ENCODE measurements around the gene CBX4. TPM values are rescaled to one million over a fixed set of nuclear protein-coding genes. Genes with fewer than 3 reads are reported as not detected.

CBX4 gene
- total and polyA plus RNA-seq, 2 of the 13 experiments (the other 11 are each of a cell fraction or from before 2014, with no cell fraction given), result 25.8 to 50.8 TPM

GRCh38 chr17:79814127-79814973 is 24.9 kb downstream of the CBX4 start:
- FAIRE-seq, result no peak
- no peak for ATAC-seq
- in situ Hi-C loops (cut with HindIII; ENCODE audit: extremely low pct_ligation_motif_present, low pct_unique_long_range_greater_than_20kb) (loop anchor here (5.0 kb wide), 1 partner anchor 178 kb away; no protein-coding TSS in a partner anchor), intact Hi-C loops (cut with micrococcal nuclease; ENCODE audit: unreplicated experiment) (no loop called here)
- Histone ChIP-seq H3K9me3 (ENCODE audit: low read length) (no peaks in the 10 kb centered on the region), H3K9ac (ENCODE audit: insufficient read depth, low read depth, low read length) (no peak overlapping the region), H3K4me2 (ENCODE audit: low read depth, low read length) (no peak overlapping the region), H3K4me1 (ENCODE audit: insufficient read depth, low read length) (peaks cover 50% of the 10 kb centered on the region), H4K20me1 (ENCODE audit: insufficient read depth, low read length) (no peaks in the 10 kb centered on the region), H3K79me2 (ENCODE audit: insufficient read depth, low read length) (no peaks in the 10 kb centered on the region), H2AFZ (ENCODE audit: low read length) (no peak overlapping the region), H3K27me3 (ENCODE audit: control insufficient read depth in 1 of 2, insufficient read depth in 2 of 2, low read length in 2 of 2) (peaks cover 9 to 56% of the 10 kb centered on the region in 2 experiments), H3K4me3 (replicated peaks in 1 of 3; ENCODE audit: insufficient read depth in 1 of 3, low read depth in 2 of 3, low read length in 3 of 3) (no peak overlapping the region), H3K27ac (ENCODE audit: extremely low read length, insufficient read depth, low read length) (no peak overlapping the region), H3K36me3 (replicated peaks in 1 of 2; ENCODE audit: control insufficient read depth in 1 of 2, insufficient read depth in 2 of 2, low read length in 2 of 2) (no peaks in the 10 kb centered on the region)
- DNase-seq (ENCODE audit: low spot score), result no peak
- 92% methylated on average over 43 of the region's 43 CpGs for WGBS (ENCODE audit: low lambda C conversion rate)
- no TSS peak for BruUV-seq (replicated peaks)
- POLR2A ChIA-PET, result interaction anchor here (1.1 to 16.5 kb wide), 6 partner anchors 7 to 179 kb away, joined by 4 to 274 read pairs (median 42); partner anchors contain the start of genes CBX4 and CBX8
- CTCF ChIA-PET (ENCODE audit: low intra/inter-chr PET ratio, low total read pairs), result no interaction called here
- TF ChIP-seq ZBTB38 (CRISPR knock-in tag; IDR thresholded peaks at IDR 0.05), result peak; percentile 26; the same call in 1 of the 2 replicates
- TF ChIP-seq ZNF891 (CRISPR knock-in tag; IDR thresholded peaks at IDR 0.05), result no peak
- TF ChIP-seq ZNF781 (CRISPR knock-in tag; IDR thresholded peaks at IDR 0.05; ENCODE audit: borderline replicate concordance, not compliant biosample characterization), result no peak
- peak; percentile 57; the same call in 1 of the 2 replicates for TF ChIP-seq ZNF263 (CRISPR knock-in tag; IDR thresholded peaks at IDR 0.05)
- no peak for TF ChIP-seq MZF1 (CRISPR knock-in tag; IDR thresholded peaks at IDR 0.05; ENCODE audit: borderline replicate concordance)
- no peak for TF ChIP-seq MLXIP (CRISPR knock-in tag; IDR thresholded peaks at IDR 0.05; ENCODE audit: borderline replicate concordance)
- TF ChIP-seq ZNF639 (CRISPR knock-in tag; conservative IDR thresholded peaks at IDR 0.05), result no peak
- TF ChIP-seq HNRNPLL (IDR thresholded peaks at IDR 0.05; ENCODE audit: low read depth, low read length, poor library complexity, severe bottlenecking), result peak; percentile 4
- TF ChIP-seq ZNF225 (CRISPR knock-in tag; IDR thresholded peaks at IDR 0.05), result peak; percentile 15; the same call in 1 of the 2 replicates
- TF ChIP-seq ZFX (CRISPR knock-in tag; IDR thresholded peaks at IDR 0.05; ENCODE audit: low read depth), result no peak
- no peak for TF ChIP-seq ARID4A (CRISPR knock-in tag; IDR thresholded peaks at IDR 0.05; ENCODE audit: borderline replicate concordance)
- no peak for TF ChIP-seq DNMT3B (CRISPR knock-in tag; conservative IDR thresholded peaks at IDR 0.05)
- TF ChIP-seq PCBP1 (IDR thresholded peaks at IDR 0.05; ENCODE audit: borderline replicate concordance, low read depth, low read length), result 0 out of 2 replicates have a peak, but pooled peaks have one; percentile 4
- no peak for TF ChIP-seq SUZ12 (IDR thresholded peaks at IDR 0.05; ENCODE audit: low read depth, low read length)
